Stimulated activated CD8-positive, alpha-beta memory T cell treated with anti-CD3 and anti-CD28 coated beads, Interleukin-15, amount 100 ng/mL, for 24 hours (primary cell): Measurements from ENCODE around the gene CSRNP2.
"Not testable (repeated sequence)": the region's sequence is repeated elsewhere in the genome, so short reads cannot be mapped to it uniquely, and the experiment has no call there.

Experiments used
- DNase-seq: peaks from one replicate; pipeline ENCODE4 v3.0.0-alpha.2; 2020; ENCODE audit warnings: low read depth

The CSRNP2 gene

GRCh38 chr12:51027342-51027835, 56.0 kb downstream of the CSRNP2 start:
- DNase-seq = no peak

GRCh38 chr12:51025836-51026638, 57.4 kb downstream of the CSRNP2 start, which contains the start of gene SLC11A2:
TSS of gene SLC11A2 (minus strand) at chr12:51026384. CDS start at chr12:51010728, 15,656 bp downstream.
- peak; percentile 72 for DNase-seq

DNA sequence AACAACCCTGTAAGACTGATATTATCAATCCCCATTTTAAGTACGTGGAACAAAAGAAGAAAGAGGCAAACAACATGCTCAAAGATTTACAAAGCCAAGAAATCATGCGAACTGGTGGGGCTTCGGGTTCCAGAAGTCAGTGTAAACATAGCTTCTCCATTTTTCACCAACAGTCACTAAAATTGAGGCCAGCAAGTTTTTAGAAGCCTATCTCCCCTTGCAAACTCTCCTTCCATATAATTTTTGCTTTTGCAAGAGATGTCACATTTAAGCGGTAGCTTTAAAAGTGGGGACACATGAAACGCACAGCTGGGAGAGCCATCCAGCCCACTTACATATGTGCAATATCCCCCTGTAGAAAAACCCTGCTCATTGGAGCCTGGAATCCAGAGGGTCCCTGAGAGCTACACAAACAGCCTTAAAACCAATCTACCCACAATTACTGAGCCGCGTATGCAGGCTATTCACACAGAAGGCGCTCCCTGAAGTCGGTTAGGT, 58.0 kb downstream of the CSRNP2 start:
- DNase-seq = no peak

DNA sequence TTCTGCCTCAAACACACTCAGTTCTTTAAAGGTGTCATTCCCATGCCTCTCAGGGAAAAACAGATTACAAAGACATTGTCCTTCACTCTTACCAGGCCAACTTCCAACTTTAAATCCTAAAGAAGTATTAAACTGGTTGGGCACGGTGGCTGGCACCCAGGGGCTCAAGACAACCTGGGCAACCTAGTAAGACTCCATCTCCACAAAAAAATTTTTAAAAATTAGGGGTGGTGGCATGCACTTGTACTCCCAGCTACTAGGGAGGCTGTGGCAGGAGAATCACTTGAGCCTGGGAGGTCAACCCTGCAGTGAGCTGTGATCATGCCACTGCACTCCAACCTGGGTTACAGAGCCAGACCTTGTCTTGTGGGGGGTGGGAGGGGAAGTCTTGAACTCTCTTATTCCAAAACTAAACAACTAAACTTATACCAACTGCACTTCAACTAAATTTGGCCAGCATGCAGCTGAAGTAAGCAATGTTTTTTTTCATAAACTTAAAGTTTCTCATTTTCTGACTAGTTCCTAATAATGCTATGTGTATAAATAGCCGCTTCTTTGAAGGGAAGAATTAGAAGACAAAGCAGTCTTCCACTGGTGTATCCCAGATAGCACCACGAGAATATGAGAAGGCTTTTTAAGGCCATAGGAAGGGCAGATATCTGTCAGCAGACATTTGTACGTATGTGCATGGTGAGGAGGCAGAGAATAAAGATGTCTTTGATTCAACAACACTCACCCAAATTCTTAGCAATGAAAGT, 59.6 kb downstream of the CSRNP2 start:
- DNase-seq = no peak

DNA sequence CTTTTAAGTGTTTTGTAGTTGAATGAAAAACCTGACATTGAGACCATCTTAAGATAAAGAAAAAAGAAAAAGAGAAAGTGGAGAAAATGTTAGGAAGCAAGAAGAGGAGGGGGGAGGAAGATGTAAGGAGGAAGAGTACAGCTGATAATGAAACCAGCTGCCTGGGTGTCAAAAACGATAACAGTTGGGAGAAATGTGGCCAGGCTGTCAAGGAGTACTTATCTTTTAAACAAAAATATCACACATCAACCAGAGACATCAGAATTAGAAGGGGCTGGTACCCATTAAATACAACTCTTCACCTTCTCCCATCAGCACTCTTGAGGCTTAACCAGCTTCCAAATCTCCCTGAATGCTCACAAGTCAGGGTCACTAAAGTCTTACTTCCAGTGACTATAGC, 61.7 kb downstream of the CSRNP2 start:
- no peak for DNase-seq

GRCh38 chr12:51020448-51021182, 62.8 kb downstream of the CSRNP2 start:
- DNase-seq = no peak

DNA sequence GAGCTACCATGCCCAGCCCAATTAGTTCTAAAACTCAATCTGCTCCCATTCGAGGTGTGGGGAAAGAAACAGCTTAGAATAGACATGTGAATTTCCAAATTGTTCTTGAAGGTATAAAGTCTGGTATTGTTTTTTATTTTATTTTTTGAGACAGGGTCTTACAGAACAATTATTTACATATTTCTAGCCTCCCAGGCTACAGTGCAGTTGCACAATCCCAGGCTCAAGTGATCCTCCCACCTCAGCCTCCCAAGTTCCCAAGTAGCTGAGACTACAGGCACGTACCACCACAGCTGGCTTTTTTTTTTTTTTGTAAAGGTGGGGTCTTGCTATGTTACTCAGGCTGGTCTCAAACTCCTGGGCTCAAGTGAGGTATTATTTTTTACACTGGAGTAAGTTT, 63.5 kb downstream of the CSRNP2 start:
- DNase-seq = no peak

GRCh38 chr12:51018956-51019355, 64.4 kb downstream of the CSRNP2 start:
- no peak for DNase-seq

DNA sequence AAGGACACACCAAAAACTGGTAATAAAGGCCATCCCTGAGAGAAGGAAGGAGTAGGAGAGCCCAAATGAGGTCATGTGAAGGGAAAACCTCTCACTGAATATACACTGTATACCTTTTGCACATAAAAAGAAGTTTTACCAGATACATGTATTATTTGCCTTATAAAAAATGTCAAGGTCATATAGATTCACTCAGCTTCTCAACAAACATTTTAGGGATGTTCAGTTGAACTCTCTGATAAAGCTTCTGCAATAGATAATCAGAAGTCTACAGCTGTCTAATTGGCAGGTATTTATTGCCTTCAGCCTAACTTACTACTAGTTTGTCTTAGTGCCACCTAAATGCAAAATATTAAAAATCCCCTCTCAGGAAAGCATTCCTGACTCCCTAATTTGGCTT, 65.9 kb downstream of the CSRNP2 start:
- no peak for DNase-seq

- DNase-seq = not testable (repeated sequence)
Observed at GRCh38 chr12:51014467-51014866, 68.9 kb downstream of the CSRNP2 start.

GRCh38 chr12:51013441-51013840, 70.0 kb downstream of the CSRNP2 start:
- no peak for DNase-seq

DNA sequence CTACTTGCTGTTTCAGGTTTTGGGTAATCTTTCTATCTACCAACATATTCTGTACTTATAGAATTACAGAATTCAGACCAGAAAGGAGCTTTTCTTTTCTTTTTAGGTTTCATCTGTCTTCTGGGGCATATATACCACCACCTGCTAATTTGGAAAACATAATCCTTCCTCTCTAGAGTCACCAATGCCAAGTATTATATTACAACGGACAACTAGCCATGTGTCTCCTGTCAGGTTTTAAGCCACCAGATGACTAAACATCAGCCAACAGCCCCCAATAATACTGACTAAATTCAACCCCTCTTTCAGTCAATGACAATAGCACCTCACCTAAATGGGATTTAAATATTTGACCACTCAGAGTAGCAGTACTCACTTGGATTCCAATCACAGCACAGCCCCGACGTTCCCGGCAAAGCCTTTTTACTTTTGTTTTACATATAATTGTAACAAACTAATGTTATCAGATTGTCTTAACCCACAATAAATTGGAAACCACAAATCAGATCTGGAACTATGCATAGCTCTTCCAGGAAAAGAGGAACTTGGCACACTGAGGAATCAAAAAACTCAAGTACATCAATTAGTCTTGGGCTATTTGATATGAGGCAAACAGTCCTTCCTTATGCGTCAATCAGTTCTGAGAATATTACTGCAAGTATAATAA, 70.7 kb downstream of the CSRNP2 start:
- DNase-seq = no peak

GRCh38 chr12:51011955-51012354, 71.4 kb downstream of the CSRNP2 start:
- DNase-seq = no peak
